Measurements from ENCODE around the gene RASSF1. TPM values are rescaled to one million over a fixed set of nuclear protein-coding genes. Genes with fewer than 3 reads are reported as not detected.

Gene RASSF1
- total RNA-seq, 1 experiment from 2014 or later, result 15.8 TPM

DNA sequence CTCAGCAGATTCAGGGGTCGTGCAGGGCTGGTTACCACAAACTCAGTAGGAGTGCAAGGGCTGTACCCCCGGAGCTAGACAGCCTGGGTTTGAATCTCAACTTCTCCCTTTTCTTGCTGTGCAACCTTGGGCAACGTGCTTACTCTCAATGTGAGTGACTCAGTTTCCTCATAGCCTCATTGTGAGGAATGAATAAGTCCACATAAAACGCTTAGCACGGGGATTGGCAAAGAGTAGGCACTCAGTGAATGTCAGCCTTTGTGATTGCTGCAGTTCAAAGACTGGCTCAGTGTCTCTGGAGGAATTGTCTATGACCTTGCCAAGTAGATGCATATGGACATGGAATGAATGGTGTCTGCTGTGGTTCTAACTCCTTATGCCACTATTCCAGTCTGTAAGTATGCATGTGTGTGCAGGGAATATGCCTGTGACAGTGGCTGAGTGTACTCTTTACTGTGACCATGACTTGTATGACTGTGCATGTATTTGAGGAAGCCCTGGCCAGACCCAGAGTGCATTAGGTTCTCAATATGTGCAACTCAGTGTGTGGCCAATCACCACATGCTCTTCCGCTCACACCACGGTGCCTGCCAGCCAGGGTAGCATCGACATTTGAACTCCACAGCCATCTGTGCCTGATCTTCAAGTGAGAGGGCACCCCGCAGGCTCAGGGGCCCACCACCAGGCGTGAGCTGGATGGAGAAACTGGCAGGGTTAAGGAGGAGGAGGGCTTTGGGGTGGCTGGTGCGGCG lies 40.5 kb downstream of the RASSF1 start:
- Histone ChIP-seq H2BK15ac (ENCODE audit: low read depth, low read length) (no peak overlapping the region), H3K4me2 (ENCODE audit: insufficient read depth, insufficient read length, low read length) (peak overlapping the region; percentile 45), H4K20me1 (ENCODE audit: control insufficient read depth, insufficient read depth, insufficient read length) (no peaks in the 10 kb centered on the region), H3K23me2 (ENCODE audit: insufficient read length, low read depth, low read length, poor library complexity, severe bottlenecking) (peaks cover 6% of the 10 kb centered on the region), H3K27ac (ENCODE audit: insufficient read length, low read depth, low read length) (peak overlapping the region; percentile 21), H3K4me1 (ENCODE audit: insufficient read depth, low read length) (no peaks in the 10 kb centered on the region), H2BK12ac (ENCODE audit: insufficient read length, low read depth, low read length) (peak overlapping the region; percentile 3), H4K8ac (replicated peaks; ENCODE audit: insufficient read length, low read depth, low read length) (no peak overlapping the region), H3K56ac (ENCODE audit: insufficient read length, low read depth, low read length) (no peak overlapping the region), H3K27me3 (ENCODE audit: insufficient read depth, low read length) (no peaks in the 10 kb centered on the region), H2AK5ac (ENCODE audit: insufficient read length, low read length) (no peak overlapping the region), H2BK20ac (ENCODE audit: low read depth, low read length, poor library complexity, severe bottlenecking) (no peak overlapping the region), H3K23ac (ENCODE audit: insufficient read length, low read depth, low read length) (no peak overlapping the region), H3K14ac (ENCODE audit: insufficient read depth, low read length) (no peak overlapping the region), H3T11ph (ENCODE audit: low read length) (no peak overlapping the region), H3K79me1 (ENCODE audit: insufficient read depth, low read depth, low read length, poor library complexity, severe bottlenecking) (no peaks in the 10 kb centered on the region), H3K4ac (ENCODE audit: low read depth, low read length) (no peak overlapping the region), H2AFZ (ENCODE audit: low read length) (no peak overlapping the region), H2BK5ac (ENCODE audit: insufficient read length, low read length) (no peak overlapping the region), H4K5ac (ENCODE audit: insufficient read length, low read depth, low read length) (no peak overlapping the region), H3K9me3 (ENCODE audit: control insufficient read depth, low read depth, low read length) (no peaks in the 10 kb centered on the region), H2BK120ac (ENCODE audit: low read depth, low read length, poor library complexity, severe bottlenecking) (no peak overlapping the region), H3K79me2 (ENCODE audit: insufficient read depth, low read length) (no peaks in the 10 kb centered on the region), H3K9ac (ENCODE audit: extremely low read depth, insufficient read length, low read length) (peak overlapping the region; percentile 17), H3K18ac (ENCODE audit: insufficient read length, low read depth, low read length) (no peak overlapping the region), H4K91ac (ENCODE audit: insufficient read length, low read depth, low read length) (no peak overlapping the region)
- Mint-ChIP-seq H3K4me3 (peak overlapping the region; percentile 87 to 99), H3K9me3 (peaks cover 0 to 6% of the 10 kb centered on the region in 2 experiments; a peak in 4 of 5 replicates), H3K27me3 (ENCODE audit: low read depth) (no peaks in the 10 kb centered on the region), H3K27ac (peak overlapping the region in 2 of 3 experiments; percentile 20 to 96; a peak in 2 of 7 replicates), H3K4me1 (peaks cover 25 to 27% of the 10 kb centered on the region in 2 experiments), H3K36me3 (ENCODE audit: insufficient read depth in 1 of 3, low read depth in 3 of 3) (peaks cover 0 to 8% (median 1%) of the 10 kb centered on the region in 3 experiments; a peak in 1 of 7 replicates)
- no CpG with 5 or more reads among the region's 12 CpGs for WGBS (ENCODE audit: extremely low coverage, insufficient read length, low lambda C conversion rate)
- no peak for DNase-seq
- no peak for TF ChIP-seq CTCF (conservative IDR thresholded peaks at IDR 0.05)
